ENCODE data around the gene SH3GL1.

GRCh38 chr19:4322942-4323665 lies 77.2 kb downstream of the SH3GL1 start:
- TF ChIP-seq POLR2AphosphoS5 (IDR thresholded peaks at IDR 0.05; ENCODE audit: borderline replicate concordance, low read depth, low read length) (no peak), EZH2 (IDR thresholded peaks at IDR 0.05) (no peak)

Data from SK-N-MC (cell line).